ENCODE measurements around the gene TDRD1.

- no peak for TF ChIP-seq CTCF (IDR thresholded peaks at IDR 0.05)
- TF ChIP-seq EZH2 (IDR thresholded peaks at IDR 0.05; ENCODE audit: borderline replicate concordance, insufficient read depth, low read depth, low read length, poor library complexity, severe bottlenecking) = no peak
These were observed at the start of gene TDRD1 for GRCh38 chr10:114179148-114179547.

Measured in B cell (primary cell).